Trophoblast cell (in vitro differentiated cells and primary cell): ENCODE data around the gene MSH2.

Source experiments
- DNase-seq, 2 donors: peaks; one replicate each; pipeline ENCODE4 v3.0.0-alpha.2; 2016
- H2AFZ ChIP-seq: 2 replicates; pipeline ENCODE4 v1.6.1; 2013; ENCODE audit warnings: low read length, moderate library complexity, mild to moderate bottlenecking; ENCODE audit not compliant: insufficient read depth, poor library complexity
- H2AK5ac ChIP-seq: 2 replicates; pipeline ENCODE4 v1.6.1; 2013; ENCODE audit warnings: mild to moderate bottlenecking, low read length
- H2BK120ac ChIP-seq: 2 replicates; pipeline ENCODE4 v1.6.1; 2013; ENCODE audit warnings: low read length, mild to moderate bottlenecking, moderate library complexity; ENCODE audit not compliant: insufficient read depth, poor library complexity
- H2BK12ac ChIP-seq: 2 replicates; pipeline ENCODE4 v1.6.1; 2013; ENCODE audit warnings: mild to moderate bottlenecking, low read length, moderate library complexity
- H2BK5ac ChIP-seq: 2 replicates; pipeline ENCODE4 v1.6.1; 2013; ENCODE audit warnings: low read length, low read depth, moderate library complexity, mild to moderate bottlenecking; ENCODE audit not compliant: poor library complexity
- H3K14ac ChIP-seq: 2 replicates; pipeline ENCODE4 v1.6.1; 2013; ENCODE audit warnings: mild to moderate bottlenecking, low read length
- H3K18ac ChIP-seq: 2 replicates; pipeline ENCODE4 v1.6.1; 2013; ENCODE audit warnings: mild to moderate bottlenecking, low read length
- H3K23ac ChIP-seq: 2 replicates; pipeline ENCODE4 v1.6.1; 2013; ENCODE audit warnings: low read length
- H3K27ac ChIP-seq: 2 replicates; pipeline ENCODE4 v1.5.1; 2013; ENCODE audit warnings: low read depth, mild to moderate bottlenecking, inconsistent platforms, low read length, moderate library complexity
- H3K27me3 ChIP-seq: 2 replicates; pipeline ENCODE4 v1.6.1; 2013; ENCODE audit warnings: inconsistent platforms, mild to moderate bottlenecking, low read length, moderate library complexity; ENCODE audit not compliant: insufficient read depth
- H3K36me3 ChIP-seq, 2 experiments: 1 replicate in 1 of 2; 2 replicates in 1 of 2; pipeline ENCODE4 v1.6.1; 2013; ENCODE audit warnings: low read length in 2 of 2, mild to moderate bottlenecking in 2 of 2, moderate library complexity in 1 of 2; ENCODE audit not compliant: insufficient read depth in 2 of 2, control insufficient read depth in 1 of 2
- H3K4ac ChIP-seq: 2 replicates; pipeline ENCODE4 v1.6.1; 2013; ENCODE audit warnings: low read depth, mild to moderate bottlenecking, low read length, moderate library complexity
- H3K4me1 ChIP-seq, 2 experiments: 1 replicate in 1 of 2; 2 replicates in 1 of 2; pipeline ENCODE4 v1.6.1; 2013; ENCODE audit warnings: low read length in 2 of 2, mild to moderate bottlenecking in 2 of 2, moderate library complexity in 1 of 2; ENCODE audit not compliant: insufficient read depth in 2 of 2, control insufficient read depth in 1 of 2
- H3K4me2 ChIP-seq: 2 replicates; pipeline ENCODE4 v1.6.1; 2013; ENCODE audit warnings: inconsistent platforms, mild to moderate bottlenecking, low read length, moderate library complexity
- H3K4me3 ChIP-seq: 2 replicates; pipeline ENCODE4 v1.5.1; 2013; ENCODE audit warnings: mild to moderate bottlenecking, low read depth, low read length, inconsistent platforms
- H3K79me1 ChIP-seq: one replicate; pipeline ENCODE4 v1.6.1; 2013; ENCODE audit warnings: low read length
- H3K79me2 ChIP-seq: 2 replicates; pipeline ENCODE4 v1.6.1; 2013; ENCODE audit warnings: low read length, mild to moderate bottlenecking; ENCODE audit not compliant: control insufficient read depth, insufficient read depth, poor library complexity
- H3K9ac ChIP-seq: 2 replicates; pipeline ENCODE4 v1.6.1; 2013; ENCODE audit warnings: mild to moderate bottlenecking, low read length
- H3K9me3 ChIP-seq: 2 replicates; pipeline ENCODE4 v1.6.1; 2013; ENCODE audit warnings: low read depth, mild to moderate bottlenecking, control low read depth, inconsistent platforms, low read length; ENCODE audit not compliant: insufficient read depth
- H4K12ac ChIP-seq: 2 replicates; pipeline ENCODE4 v1.6.1; 2013; ENCODE audit warnings: low read depth, mild to moderate bottlenecking, low read length, moderate library complexity
- H4K8ac ChIP-seq: 2 replicates; pipeline ENCODE4 v1.6.1; 2013; ENCODE audit warnings: low read depth, mild to moderate bottlenecking, low read length, moderate library complexity
- H4K91ac ChIP-seq: one replicate; pipeline ENCODE4 v1.6.1; 2013; ENCODE audit warnings: low read depth, mild to moderate bottlenecking, low read length, moderate library complexity
- WGBS: extraction: QIAGEN DNeasy Blood & Tissue Kit; methylation state at CpG from one replicate; pipeline ENCODE4 v1.1.7; 2013; ENCODE audit warnings: missing lambda C conversion rate; ENCODE audit not compliant: insufficient read length, insufficient coverage; ENCODE audit errors: extremely low coverage; 5-methylcytosine and 5-hydroxymethylcytosine counted together

Gene MSH2

GRCh38 chr2:47508641-47509040, 105.7 kb downstream of the MSH2 start:
- no peak overlapping the region for H3K4ac ChIP-seq
- H3K79me2 ChIP-seq, result no peaks in the 10 kb centered on the region
- no peak for DNase-seq
- H2BK12ac ChIP-seq, result no peak overlapping the region
- H3K27me3 ChIP-seq, result no peaks in the 10 kb centered on the region
- no peak overlapping the region for H3K23ac ChIP-seq
- H3K4me3 ChIP-seq, result no peak overlapping the region
- H2AFZ ChIP-seq, result no peak overlapping the region
- H4K8ac ChIP-seq, result no peak overlapping the region
- H2AK5ac ChIP-seq, result no peak overlapping the region
- no peak overlapping the region for H3K14ac ChIP-seq
- no peak overlapping the region for H3K4me2 ChIP-seq
- H3K9ac ChIP-seq, result no peak overlapping the region
- no CpG with 5 or more reads among the region's 2 CpGs for WGBS
- H3K9me3 ChIP-seq, result peaks cover 10% of the 10 kb centered on the region
- H3K18ac ChIP-seq, result no peak overlapping the region
- no peak overlapping the region for H2BK5ac ChIP-seq
- H3K36me3 ChIP-seq, result no peaks in the 10 kb centered on the region
- H3K27ac ChIP-seq, result no peak overlapping the region
- H4K91ac ChIP-seq, result no peak overlapping the region
- H3K4me1 ChIP-seq, result peaks cover 0 to 2% of the 10 kb centered on the region in 2 experiments
- no peaks in the 10 kb centered on the region for H3K79me1 ChIP-seq
- H2BK120ac ChIP-seq, result no peak overlapping the region
- H4K12ac ChIP-seq, result no peak overlapping the region

- Histone ChIP-seq H3K4me1 (peaks cover 0 to 2% of the 10 kb centered on the region in 2 experiments), H2BK5ac (no peak overlapping the region), H3K4me2 (no peak overlapping the region), H3K9me3 (peaks cover 10% of the 10 kb centered on the region), H3K79me2 (no peaks in the 10 kb centered on the region), H4K12ac (no peak overlapping the region), H2AFZ (no peak overlapping the region), H3K36me3 (no peaks in the 10 kb centered on the region), H3K27me3 (no peaks in the 10 kb centered on the region), H3K79me1 (no peaks in the 10 kb centered on the region), H2AK5ac (no peak overlapping the region), H3K9ac (no peak overlapping the region), H3K14ac (no peak overlapping the region), H3K23ac (peak overlapping the region; percentile 79), H4K91ac (no peak overlapping the region), H4K8ac (no peak overlapping the region), H3K4ac (no peak overlapping the region), H2BK12ac (no peak overlapping the region), H2BK120ac (no peak overlapping the region), H3K4me3 (peak overlapping the region; percentile 1), H3K18ac (no peak overlapping the region), H3K27ac (no peak overlapping the region)
- WGBS, result no CpG with 5 or more reads among the region's 4 CpGs
- no peak for DNase-seq
Measured at GRCh38 chr2:47509250-47509649, 106.3 kb downstream of the MSH2 start.

GRCh38 chr2:47509821-47510385, 106.9 kb downstream of the MSH2 start:
- Histone ChIP-seq H3K79me2 (no peaks in the 10 kb centered on the region), H3K9me3 (peaks cover 6% of the 10 kb centered on the region), H2BK5ac (no peak overlapping the region), H3K14ac (no peak overlapping the region), H2AFZ (no peak overlapping the region), H4K8ac (no peak overlapping the region), H3K27ac (no peak overlapping the region), H2BK12ac (no peak overlapping the region), H3K27me3 (no peaks in the 10 kb centered on the region), H3K18ac (no peak overlapping the region), H3K9ac (no peak overlapping the region), H3K4me3 (no peak overlapping the region), H3K4me2 (no peak overlapping the region), H3K23ac (no peak overlapping the region), H3K4me1 (peaks cover 0 to 2% of the 10 kb centered on the region in 2 experiments), H3K36me3 (no peaks in the 10 kb centered on the region), H4K12ac (no peak overlapping the region), H3K79me1 (no peaks in the 10 kb centered on the region), H2BK120ac (no peak overlapping the region), H2AK5ac (no peak overlapping the region), H4K91ac (no peak overlapping the region), H3K4ac (no peak overlapping the region)
- no CpG with 5 or more reads among the region's 6 CpGs for WGBS
- DNase-seq, result no peak

GRCh38 chr2:47510745-47511144, 107.8 kb downstream of the MSH2 start:
- Histone ChIP-seq H2AK5ac (no peak overlapping the region), H4K12ac (no peak overlapping the region)

More at GRCh38 chr2:47510745-47511144, 107.8 kb downstream of the MSH2 start:
- Histone ChIP-seq H3K23ac (no peak overlapping the region), H3K36me3 (no peaks in the 10 kb centered on the region), H2AFZ (no peak overlapping the region), H2BK120ac (no peak overlapping the region), H3K4me2 (no peak overlapping the region), H2BK5ac (no peak overlapping the region), H4K8ac (no peak overlapping the region), H3K79me1 (no peaks in the 10 kb centered on the region), H4K91ac (no peak overlapping the region), H2BK12ac (no peak overlapping the region), H3K4ac (no peak overlapping the region), H3K4me1 (peaks cover 0 to 2% of the 10 kb centered on the region in 2 experiments), H3K27ac (no peak overlapping the region), H3K9ac (no peak overlapping the region), H3K27me3 (no peaks in the 10 kb centered on the region), H3K79me2 (no peaks in the 10 kb centered on the region), H3K18ac (no peak overlapping the region), H3K4me3 (no peak overlapping the region), H3K9me3 (peaks cover 6% of the 10 kb centered on the region), H3K14ac (no peak overlapping the region)
- WGBS, result no CpG with 5 or more reads among the region's 4 CpGs
- no peak for DNase-seq
